NCI-H2081 (cell line): ENCODE measurements around the gene PIP5KL1.

Experiments used
- DNase-seq, 2 experiments: peaks; one replicate each; lab custom pipeline; 2025; lab: John Stamatoyannopoulos, UW

Gene PIP5KL1

GRCh38 chr9:127949827-127950512 is 19.4 kb upstream of the PIP5KL1 start:
- no peak for DNase-seq

- DNase-seq: no peak
These were observed 17.5 kb upstream of the PIP5KL1 start for GRCh38 chr9:127947841-127948710.

DNA sequence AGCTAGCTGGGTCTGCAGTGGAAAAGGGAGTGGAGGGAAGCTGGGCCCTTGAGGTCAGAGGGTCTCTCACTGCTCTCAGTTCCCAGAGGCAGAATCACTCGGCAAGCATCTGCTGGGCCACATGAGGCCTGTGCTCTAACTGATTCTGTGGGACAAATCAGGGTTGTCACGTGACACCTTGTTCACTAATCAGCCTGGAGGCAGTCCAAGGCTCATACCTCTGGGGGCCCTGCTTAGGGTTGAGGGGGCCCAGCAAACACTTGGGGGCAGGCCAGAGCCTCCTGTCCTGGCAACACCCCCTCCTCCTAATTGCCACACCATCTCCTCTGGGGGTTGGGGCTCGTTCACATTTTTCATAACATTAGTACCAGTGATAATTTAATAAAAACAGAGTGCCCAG is 16.2 kb upstream of the PIP5KL1 start:
- no peak for DNase-seq

GRCh38 chr9:127945942-127946341 is 15.4 kb upstream of the PIP5KL1 start:
- no peak for DNase-seq

- no peak for DNase-seq
These were observed 14.8 kb upstream of the PIP5KL1 start for GRCh38 chr9:127945338-127945737.

DNA sequence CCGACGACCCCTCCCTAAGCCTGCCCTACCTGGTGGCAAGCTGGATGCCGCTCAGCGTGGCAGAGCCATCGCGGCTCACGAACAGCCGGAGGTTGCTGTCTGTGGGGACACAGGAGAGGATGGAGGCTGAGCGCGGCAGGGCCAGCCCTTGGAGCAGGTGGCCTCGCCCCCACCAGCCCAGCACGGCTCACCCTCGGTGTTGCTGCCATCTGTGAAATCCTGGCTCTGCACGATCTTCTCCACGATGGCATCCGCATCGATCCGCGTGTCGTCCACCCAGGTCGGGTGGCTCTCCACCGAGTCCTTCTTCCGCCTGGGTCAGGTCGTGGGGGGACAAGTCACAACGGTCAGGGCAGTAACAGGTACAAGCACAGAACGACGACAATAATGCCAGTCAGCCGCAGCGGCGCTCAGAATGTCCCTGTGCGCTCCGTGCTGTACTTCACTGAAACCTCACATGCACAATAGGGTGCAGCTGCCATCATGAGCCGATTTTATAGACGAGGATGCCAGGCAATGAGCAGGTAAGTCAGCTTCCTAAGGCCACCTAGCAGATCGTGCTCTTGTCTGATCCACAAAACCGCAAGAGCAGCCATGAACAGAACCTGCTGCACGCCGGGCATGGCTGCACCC is 14.1 kb upstream of the PIP5KL1 start:
- no peak for DNase-seq

GRCh38 chr9:127943731-127944144 is 13.2 kb upstream of the PIP5KL1 start:
- peak; percentile 87 to 89 for DNase-seq

- DNase-seq: no peak
These were observed 12.6 kb upstream of the PIP5KL1 start for GRCh38 chr9:127943011-127943662.

- peak; percentile 25 to 35 for DNase-seq
These were observed 11.8 kb upstream of the PIP5KL1 start for GRCh38 chr9:127942216-127943010.

DNA sequence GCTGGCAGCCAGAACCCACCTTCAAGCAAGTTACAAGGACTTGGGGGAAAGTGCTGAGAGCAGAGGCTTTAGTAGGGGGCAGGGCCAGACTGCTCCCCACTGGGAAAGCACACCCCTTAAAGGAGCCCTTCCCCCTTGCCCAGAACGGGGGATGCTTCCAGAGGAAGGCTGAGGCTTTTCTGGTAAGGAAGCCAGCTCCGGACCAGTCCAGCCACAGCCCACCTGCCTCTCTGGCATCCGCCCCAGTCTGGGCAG is 11.3 kb upstream of the PIP5KL1 start:
- DNase-seq: no peak

- no peak for DNase-seq
These were observed 10.7 kb upstream of the PIP5KL1 start for GRCh38 chr9:127941062-127941960.

DNA sequence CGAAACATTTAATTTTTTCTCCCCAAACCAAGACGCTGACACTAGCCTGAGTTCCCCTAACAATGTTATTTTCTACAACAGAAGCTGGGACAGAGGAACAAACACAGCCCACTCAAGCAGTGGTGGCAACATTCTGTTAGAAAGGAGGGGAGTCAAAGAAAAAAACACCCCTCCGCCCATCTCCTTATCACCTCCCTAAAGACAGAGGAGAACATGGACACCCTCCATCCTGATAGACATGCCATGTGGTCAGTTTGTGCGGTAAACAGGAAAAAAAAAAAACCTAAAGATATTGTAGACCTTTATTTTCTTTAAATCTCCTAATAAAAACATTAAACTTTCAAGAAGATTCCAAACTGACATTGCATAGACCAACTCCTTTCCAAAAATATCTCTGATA is 10.0 kb upstream of the PIP5KL1 start:
- no peak for DNase-seq

DNA sequence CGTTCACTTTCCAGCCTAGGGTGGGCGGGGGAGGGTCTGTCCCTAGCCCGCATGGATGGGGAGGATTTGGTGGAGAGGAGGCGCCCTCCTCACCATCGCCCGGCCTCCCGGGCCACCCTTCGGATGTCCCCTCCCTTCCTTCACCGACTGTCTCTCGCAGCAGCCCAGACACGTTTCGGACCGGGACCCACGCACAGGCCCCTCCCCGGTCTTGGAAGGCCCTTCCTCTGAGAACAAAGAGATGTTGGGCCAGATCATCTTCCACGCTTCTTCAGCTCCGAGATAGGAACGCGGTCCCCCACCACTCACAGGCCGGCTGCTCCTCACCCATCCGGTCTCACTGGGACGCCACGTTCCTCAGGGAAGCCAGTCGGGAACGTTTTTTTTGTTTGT is 7.7 kb upstream of the PIP5KL1 start:
- no peak for DNase-seq

GRCh38 chr9:127937388-127938297 is 7.1 kb upstream of the PIP5KL1 start, which contains the start of gene DPM2:
DPM2 (minus strand) TSS chr9:127937854; CDS start chr9:127937820, 34 bp downstream.
- peak; percentile 78 to 84 for DNase-seq

- no peak for DNase-seq
These were observed 6.4 kb upstream of the PIP5KL1 start for GRCh38 chr9:127937056-127937387.

DNA sequence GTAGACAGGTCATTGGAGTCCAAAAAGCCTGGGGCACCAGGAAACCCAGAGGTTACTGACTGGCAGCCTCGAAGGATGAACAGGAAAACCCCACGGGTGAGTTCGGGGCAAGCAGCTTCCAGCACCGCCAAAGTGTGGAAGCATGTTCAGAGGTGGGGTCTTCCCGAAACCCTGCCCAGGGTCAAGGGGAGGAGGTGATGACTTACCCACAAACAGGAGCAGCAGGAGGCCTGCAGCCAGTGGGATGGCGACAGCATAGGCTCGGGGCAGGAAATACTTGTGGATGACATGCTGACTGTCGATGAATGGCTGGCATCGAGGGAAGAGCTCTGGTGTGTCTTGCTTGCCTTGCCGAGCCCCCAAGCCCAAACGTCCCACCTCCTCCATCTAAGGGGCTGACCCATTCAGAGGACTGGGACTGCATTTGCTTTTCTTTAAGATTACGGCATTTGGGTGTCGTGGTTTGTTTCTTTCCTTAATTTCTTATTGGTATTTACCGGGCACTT is 5.8 kb upstream of the PIP5KL1 start:
- DNase-seq: no peak

GRCh38 chr9:127935765-127936221 is 5.2 kb upstream of the PIP5KL1 start:
- no peak for DNase-seq

GRCh38 chr9:127934986-127935385 is 4.4 kb upstream of the PIP5KL1 start:
- DNase-seq: no peak

DNA sequence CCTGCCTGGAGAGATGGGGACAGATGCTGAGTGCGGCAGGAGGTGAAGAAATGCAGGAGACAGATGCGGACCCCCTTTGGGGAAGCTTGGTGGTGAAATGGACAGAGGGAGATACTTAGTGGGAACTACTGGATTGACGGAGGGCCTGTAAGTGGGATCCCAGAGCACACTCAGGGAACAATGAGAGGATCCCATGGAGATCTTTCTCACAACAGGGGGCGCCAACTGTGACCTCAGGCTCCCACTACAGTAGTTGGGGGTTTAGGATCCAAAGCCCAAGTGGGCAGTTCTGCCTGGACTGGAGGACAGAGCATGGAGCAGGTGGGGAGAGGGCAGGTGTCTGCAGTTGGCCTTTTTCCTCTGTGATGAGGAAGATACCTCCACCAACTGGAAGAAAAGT is 3.7 kb upstream of the PIP5KL1 start:
- DNase-seq: no peak
